Calu3 (cell line): ENCODE data around the gene FAM124A. TPM values are rescaled to one million over a fixed set of nuclear protein-coding genes. Genes with fewer than 3 reads are reported as not detected.

Experiments
- BruUV-seq: library from RNA; stranded (reverse); fragments of 400-500 nt; replicated peaks from 2 replicates; lab custom pipeline; 2021; lab: Mats Ljungman, UMichigan
- CTCF ChIA-PET: fragments of 300-600 bp; sonication (Branson Sonifier 250); formaldehyde crosslinking; loops from one replicate; lab custom pipeline; 2022; ENCODE audit warnings: antibody characterized with exemption; lab: Charles Lee
- DNase-seq: peaks from one replicate; pipeline ENCODE4 v3.0.0; 2022
- H3K27ac Mint-ChIP-seq: one replicate; pipeline ENCODE4 v1.8.0; 2022; ENCODE audit warnings: mixed read lengths; ENCODE audit not compliant: unreplicated experiment
- H3K27me3 Mint-ChIP-seq: one replicate; pipeline ENCODE4 v1.8.0; 2022; ENCODE audit warnings: mixed read lengths; ENCODE audit not compliant: unreplicated experiment
- H3K36me3 Mint-ChIP-seq: one replicate; pipeline ENCODE4 v1.8.0; 2022; ENCODE audit warnings: mild to moderate bottlenecking, moderate library complexity, mixed read lengths; ENCODE audit not compliant: insufficient read depth, unreplicated experiment
- H3K4me1 Mint-ChIP-seq: one replicate; pipeline ENCODE4 v1.8.0; 2022; ENCODE audit warnings: mild to moderate bottlenecking, low read depth, mixed read lengths; ENCODE audit not compliant: unreplicated experiment
- H3K4me3 Mint-ChIP-seq: one replicate; pipeline ENCODE4 v1.8.0; 2022; ENCODE audit warnings: mild to moderate bottlenecking, low read depth, moderate library complexity, mixed read lengths; ENCODE audit not compliant: unreplicated experiment
- H3K9me3 Mint-ChIP-seq: one replicate; pipeline ENCODE4 v1.8.0; 2022; ENCODE audit warnings: low read depth, mixed read lengths; ENCODE audit not compliant: unreplicated experiment
- CTCF ChIP-seq: fragments of 200-600 bp; IDR thresholded peaks from one replicate; pipeline ENCODE4 v1.8.0; 2022; ENCODE audit warnings: antibody characterized with exemption; ENCODE audit not compliant: unreplicated experiment
- intact Hi-C: fragments of 100-400 bp; cut with micrococcal nuclease; formaldehyde crosslinking; loops from one replicate; pipeline ENCODE4 v1.10.0; 2022; ENCODE audit not compliant: unreplicated experiment
- total RNA-seq: library from RNA; stranded (reverse); gene quantifications from 2 replicates; pipeline ENCODE4 v1.2.3, GENCODE V29; 2022

The FAM124A gene
- total RNA-seq, 1 experiment from 2014 or later: 0.12 TPM

- intact Hi-C loops: no loop called here
- Mint-ChIP-seq H3K27me3 (peaks cover 16% of the 10 kb centered on the region), H3K4me3 (no peak overlapping the region), H3K27ac (no peak overlapping the region), H3K9me3 (no peaks in the 10 kb centered on the region), H3K36me3 (no peaks in the 10 kb centered on the region), H3K4me1 (no peaks in the 10 kb centered on the region)
- DNase-seq: no peak
- no peak for TF ChIP-seq CTCF
- no TSS peak for BruUV-seq
- CTCF ChIA-PET: no interaction called here
These were observed 18.0 kb downstream of the FAM124A start for GRCh38 chr13:51240178-51240577.

DNA sequence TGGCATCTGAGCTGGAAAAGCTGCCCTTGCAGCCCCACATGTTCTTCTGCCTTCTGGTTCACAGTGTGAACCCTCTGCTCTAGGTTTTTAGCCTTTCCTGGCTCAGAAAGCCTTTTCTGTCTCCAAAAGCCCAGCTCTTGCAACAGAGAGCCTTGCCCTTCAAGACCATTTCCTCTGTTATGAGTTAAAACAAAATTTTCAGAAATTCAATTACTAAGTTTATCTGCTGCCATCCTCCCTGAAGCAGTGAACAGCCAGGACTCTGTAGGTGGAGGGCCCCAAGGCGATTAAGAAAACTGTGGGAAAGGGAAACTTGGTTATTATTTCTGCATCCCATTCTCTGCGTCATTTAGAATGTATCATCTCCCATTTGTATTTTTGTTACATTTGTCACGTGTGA is 18.8 kb downstream of the FAM124A start:
- intact Hi-C loops: no loop called here
- Mint-ChIP-seq H3K9me3 (no peaks in the 10 kb centered on the region), H3K4me3 (no peak overlapping the region), H3K27ac (no peak overlapping the region), H3K4me1 (no peaks in the 10 kb centered on the region), H3K36me3 (no peaks in the 10 kb centered on the region), H3K27me3 (peaks cover 9% of the 10 kb centered on the region)
- CTCF ChIA-PET: no interaction called here
- no peak for DNase-seq
- no TSS peak for BruUV-seq
- no peak for TF ChIP-seq CTCF

GRCh38 chr13:51241720-51242119 is 19.5 kb downstream of the FAM124A start:
- Mint-ChIP-seq H3K4me1 (no peaks in the 10 kb centered on the region), H3K36me3 (no peaks in the 10 kb centered on the region), H3K4me3 (no peak overlapping the region), H3K27me3 (peaks cover 1% of the 10 kb centered on the region), H3K9me3 (no peaks in the 10 kb centered on the region), H3K27ac (no peak overlapping the region)
- CTCF ChIA-PET: no interaction called here
- TF ChIP-seq CTCF: no peak
- intact Hi-C loops: no loop called here
- no TSS peak for BruUV-seq
- DNase-seq: no peak

DNA sequence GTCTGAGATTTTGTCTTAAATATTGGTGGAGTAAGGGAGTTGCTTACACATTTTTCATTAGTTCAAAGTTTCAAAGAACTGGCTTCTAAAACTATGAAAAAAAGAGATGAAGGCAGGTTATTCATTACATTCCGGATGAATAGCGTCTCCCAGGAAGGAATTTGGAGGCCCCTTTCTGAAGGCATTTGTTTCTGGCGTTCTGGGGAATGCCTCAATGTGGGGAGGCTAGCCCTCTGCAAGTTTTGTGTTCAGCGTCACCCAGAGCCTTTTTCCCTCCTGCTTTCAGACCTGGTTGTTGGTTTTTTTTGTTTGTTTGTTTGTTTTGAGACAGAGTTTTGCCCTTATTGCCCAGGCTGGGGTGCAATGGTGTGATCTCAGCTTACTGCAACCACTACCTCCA is 21.0 kb downstream of the FAM124A start:
- H3K36me3 Mint-ChIP-seq: no peaks in the 10 kb centered on the region
- BruUV-seq: no TSS peak

More for the DNA sequence above, 21.0 kb downstream of the FAM124A start:
- intact Hi-C loops: no loop called here
- H3K27me3 Mint-ChIP-seq: no peaks in the 10 kb centered on the region
- CTCF ChIA-PET: no interaction called here
- no peaks in the 10 kb centered on the region for H3K9me3 Mint-ChIP-seq
- H3K4me1 Mint-ChIP-seq: no peaks in the 10 kb centered on the region
- no peak for DNase-seq
- TF ChIP-seq CTCF: no peak
- no peak overlapping the region for H3K4me3 Mint-ChIP-seq
- no peak overlapping the region for H3K27ac Mint-ChIP-seq
